GM12878 (cell line): ENCODE data around the gene GCFC2.

Source experiments
- CHD4 ChIP-seq: fragments of 200-600 bp; sonication (generic); IDR thresholded peaks from 2 replicates; pipeline ENCODE4 v1.6.1; 2016; ENCODE audit warnings: mild to moderate bottlenecking
- CTCF ChIP-seq, 3 experiments: IDR thresholded peaks in 2 of 3; conservative IDR thresholded peaks in 1 of 3; 2 replicates each; pipeline ENCODE4 v1.5.1; 2011; ENCODE audit warnings: low read depth in 3 of 3, low read length in 3 of 3, mild to moderate bottlenecking in 3 of 3, control low read depth in 2 of 3, moderate library complexity in 2 of 3, inconsistent platforms in 1 of 3, mixed read lengths in 1 of 3; ENCODE audit not compliant: control insufficient read depth in 2 of 3, insufficient read depth in 1 of 3; ENCODE audit errors: extremely low read depth in 1 of 3
- E2F4 ChIP-seq: IDR thresholded peaks from 2 replicates; pipeline ENCODE4 v1.6.1; 2012; ENCODE audit warnings: low read depth, low read length, improper control_type of control experiment
- E4F1 ChIP-seq: fragments of 450-650 bp; IDR thresholded peaks from 2 replicates; pipeline ENCODE4 v1.6.1; 2018; ENCODE audit warnings: borderline replicate concordance, mild to moderate bottlenecking; ENCODE audit not compliant: partially characterized antibody
- IRF4 ChIP-seq: IDR thresholded peaks from 2 replicates; pipeline ENCODE4 v1.6.1; 2011; ENCODE audit warnings: low read depth, low read length
- NR2C2 ChIP-seq: IDR thresholded peaks from 2 replicates; pipeline ENCODE4 v1.6.1; 2011; ENCODE audit warnings: borderline replicate concordance, low read depth; ENCODE audit not compliant: control insufficient read depth, insufficient read length
- SMC3 ChIP-seq: IDR thresholded peaks from 2 replicates; pipeline ENCODE4 v1.6.1; 2011; ENCODE audit warnings: low read length, improper control_type of control experiment, borderline replicate concordance
- SUZ12 ChIP-seq: fragments of 200-600 bp; sonication (generic); IDR thresholded peaks from one replicate; pipeline ENCODE4 v1.6.1; 2018; ENCODE audit warnings: antibody characterized with exemption, mild to moderate bottlenecking; ENCODE audit not compliant: unreplicated experiment
- YY1 ChIP-seq: IDR thresholded peaks from 2 replicates; pipeline ENCODE4 v1.6.1; 2011; ENCODE audit warnings: low read depth, mild to moderate bottlenecking, low read length
- ZBTB11 ChIP-seq: fragments of 450-650 bp; formaldehyde crosslinking; IDR thresholded peaks from 2 replicates; pipeline ENCODE4 v1.5.0; 2022; ENCODE audit warnings: mild to moderate bottlenecking, missing genetic modification characterization
- ZNF217 ChIP-seq: fragments of 450-650 bp; IDR thresholded peaks from 2 replicates; pipeline ENCODE4 v1.6.1; 2017; ENCODE audit warnings: antibody characterized with exemption, mild to moderate bottlenecking
- ZNF24 ChIP-seq: fragments of 450-650 bp; IDR thresholded peaks from 2 replicates; pipeline ENCODE4 v1.6.1; 2017; ENCODE audit warnings: antibody characterized with exemption, mild to moderate bottlenecking
- ZNF274 ChIP-seq: IDR thresholded peaks from one replicate; pipeline ENCODE4 v1.8.0; 2011; ENCODE audit not compliant: insufficient read length, insufficient read depth

GRCh38 chr2:75680402-75680801 is 30.3 kb downstream of the GCFC2 start:
- TF ChIP-seq IRF4 = no peak
- no peak for TF ChIP-seq ZNF24
- no peak for TF ChIP-seq ZNF217
- TF ChIP-seq ZNF274 = no peak
- TF ChIP-seq ZBTB11 (CRISPR knock-in tag) = no peak
- no peak for TF ChIP-seq CTCF (IDR thresholded peaks at IDR 0.05 in 2 of 3, conservative IDR thresholded peaks at IDR 0.05 in 1 of 3; ENCODE audit: control insufficient read depth in 2 of 3, extremely low read depth in 1 of 3, insufficient read depth in 1 of 3, low read depth in 3 of 3, low read length in 3 of 3)
- TF ChIP-seq YY1 = no peak
- no peak for TF ChIP-seq CHD4
- TF ChIP-seq E4F1 = no peak
- TF ChIP-seq NR2C2 = no peak
- no peak for TF ChIP-seq SMC3
- TF ChIP-seq E2F4 = no peak
- no peak for TF ChIP-seq SUZ12
